HFF-Myc (cell line): ENCODE data around the gene KDR.

Experiments
- DNase-seq: peaks from one replicate; pipeline ENCODE4 v3.0.0-alpha.2; 2011; ENCODE audit warnings: low read depth; ENCODE audit errors: extremely low read depth
- H3K4me3 ChIP-seq: replicated peaks from 2 replicates; pipeline ENCODE4 v1.5.1; 2011; ENCODE audit warnings: low read depth, mild to moderate bottlenecking, control low read depth, low read length
- TF ChIP-seq, protein P1 (sequence below): IDR thresholded peaks from 2 replicates; pipeline ENCODE4 v1.5.1; 2012; ENCODE audit warnings: mild to moderate bottlenecking, low read depth, low read length, control low read depth; ENCODE audit errors: missing control alignments

Gene KDR

DNA sequence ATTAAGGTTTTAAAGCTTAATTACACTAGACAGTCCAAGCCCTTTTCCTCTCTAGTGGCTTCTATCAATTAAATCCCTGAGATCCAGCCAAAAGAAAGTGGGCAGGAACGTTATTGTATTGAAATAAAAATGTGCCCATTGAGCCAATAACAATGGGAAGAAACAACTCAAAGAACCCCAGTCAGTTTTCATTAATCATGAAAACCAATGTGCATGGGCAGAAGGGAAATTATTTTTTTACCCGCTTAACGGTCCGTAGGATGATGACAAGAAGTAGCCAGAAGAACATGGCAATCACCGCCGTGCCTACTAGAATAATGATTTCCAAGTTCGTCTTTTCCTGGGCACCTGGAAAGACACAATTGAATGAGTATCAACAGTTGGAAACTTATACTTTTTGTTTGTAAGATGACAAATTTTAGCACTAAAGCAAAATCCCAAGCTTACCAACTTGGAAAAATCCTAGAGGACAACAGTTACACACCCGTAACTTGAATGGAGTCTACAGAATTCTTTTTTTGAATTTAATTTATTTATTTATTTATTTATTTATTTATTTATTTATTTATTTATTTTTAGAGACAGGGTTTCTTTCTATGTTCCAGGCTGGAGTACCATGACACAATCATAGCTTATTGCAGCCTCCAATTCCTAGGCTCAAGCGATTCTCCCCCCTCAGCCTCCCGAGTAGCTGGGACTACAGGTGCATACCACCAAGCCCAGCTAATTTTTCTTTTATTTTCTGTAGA, 26.8 kb downstream of the KDR start:
- TF ChIP-seq, protein P1, sequence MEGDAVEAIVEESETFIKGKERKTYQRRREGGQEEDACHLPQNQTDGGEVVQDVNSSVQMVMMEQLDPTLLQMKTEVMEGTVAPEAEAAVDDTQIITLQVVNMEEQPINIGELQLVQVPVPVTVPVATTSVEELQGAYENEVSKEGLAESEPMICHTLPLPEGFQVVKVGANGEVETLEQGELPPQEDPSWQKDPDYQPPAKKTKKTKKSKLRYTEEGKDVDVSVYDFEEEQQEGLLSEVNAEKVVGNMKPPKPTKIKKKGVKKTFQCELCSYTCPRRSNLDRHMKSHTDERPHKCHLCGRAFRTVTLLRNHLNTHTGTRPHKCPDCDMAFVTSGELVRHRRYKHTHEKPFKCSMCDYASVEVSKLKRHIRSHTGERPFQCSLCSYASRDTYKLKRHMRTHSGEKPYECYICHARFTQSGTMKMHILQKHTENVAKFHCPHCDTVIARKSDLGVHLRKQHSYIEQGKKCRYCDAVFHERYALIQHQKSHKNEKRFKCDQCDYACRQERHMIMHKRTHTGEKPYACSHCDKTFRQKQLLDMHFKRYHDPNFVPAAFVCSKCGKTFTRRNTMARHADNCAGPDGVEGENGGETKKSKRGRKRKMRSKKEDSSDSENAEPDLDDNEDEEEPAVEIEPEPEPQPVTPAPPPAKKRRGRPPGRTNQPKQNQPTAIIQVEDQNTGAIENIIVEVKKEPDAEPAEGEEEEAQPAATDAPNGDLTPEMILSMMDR, result no peak
- no peak for DNase-seq

DNA sequence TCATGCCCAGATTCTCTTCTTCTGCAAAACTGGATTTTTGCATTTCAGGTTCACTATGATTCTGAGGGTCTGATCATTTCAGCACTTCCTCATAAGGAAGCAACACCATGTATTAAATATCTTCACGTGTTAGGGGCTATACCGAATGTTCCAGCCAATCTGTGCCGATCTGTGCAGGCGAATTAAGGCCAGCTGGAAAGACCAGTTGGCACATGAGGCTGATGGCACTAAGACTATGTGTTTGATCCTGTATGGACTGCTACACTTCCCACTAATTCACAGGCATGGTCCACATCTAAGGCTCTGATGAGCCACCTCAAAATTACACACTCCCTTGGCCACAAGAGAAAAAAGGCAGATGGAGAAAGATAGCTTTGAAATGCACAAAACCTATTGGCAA, 28.8 kb downstream of the KDR start:
- no peak for DNase-seq
- no peak overlapping the region for H3K4me3 ChIP-seq
- TF ChIP-seq, protein P1, result no peak

More for the DNA sequence above, 26.8 kb downstream of the KDR start:
- no peak overlapping the region for H3K4me3 ChIP-seq

DNA sequence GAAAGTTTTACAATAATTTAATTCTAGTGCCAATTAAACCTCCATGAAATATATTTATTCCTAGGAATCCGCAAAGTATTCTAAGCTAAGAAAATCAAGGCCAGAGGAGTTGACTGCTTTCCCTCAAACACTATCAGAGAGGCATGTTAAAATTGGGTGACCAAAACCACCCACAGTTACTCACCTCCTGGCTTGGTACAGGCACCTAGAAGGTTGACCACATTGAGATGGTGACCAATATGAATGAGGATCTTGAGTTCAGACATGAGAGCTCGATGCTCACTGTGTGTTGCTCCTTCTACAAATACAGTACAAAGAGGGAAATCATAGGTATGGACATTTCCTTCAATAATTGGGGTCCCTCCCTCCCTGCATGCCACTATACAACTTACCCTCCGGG, 29.4 kb downstream of the KDR start:
- TF ChIP-seq, protein P1, result no peak
- DNase-seq, result no peak
- no peak overlapping the region for H3K4me3 ChIP-seq

DNA sequence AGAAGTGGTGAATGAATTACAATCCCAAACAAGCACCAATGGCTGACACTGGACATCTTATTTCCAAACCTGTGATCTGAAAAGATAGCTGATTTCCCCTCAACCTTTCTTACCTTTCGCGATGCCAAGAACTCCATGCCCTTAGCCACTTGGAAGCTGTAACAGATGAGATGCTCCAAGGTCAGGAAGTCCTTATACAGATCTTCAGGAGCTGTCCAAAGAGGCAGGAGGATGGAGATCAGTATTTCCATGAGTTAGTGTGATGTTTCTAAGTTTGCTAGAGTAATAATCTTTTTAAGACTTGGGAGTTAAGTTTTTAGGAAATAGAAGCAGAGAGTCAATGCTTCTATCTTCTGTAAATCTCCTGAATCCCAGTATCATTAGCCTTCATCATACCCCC, 32.9 kb downstream of the KDR start:
- TF ChIP-seq, protein P1, result no peak
- H3K4me3 ChIP-seq, result no peak overlapping the region
- no peak for DNase-seq

DNA sequence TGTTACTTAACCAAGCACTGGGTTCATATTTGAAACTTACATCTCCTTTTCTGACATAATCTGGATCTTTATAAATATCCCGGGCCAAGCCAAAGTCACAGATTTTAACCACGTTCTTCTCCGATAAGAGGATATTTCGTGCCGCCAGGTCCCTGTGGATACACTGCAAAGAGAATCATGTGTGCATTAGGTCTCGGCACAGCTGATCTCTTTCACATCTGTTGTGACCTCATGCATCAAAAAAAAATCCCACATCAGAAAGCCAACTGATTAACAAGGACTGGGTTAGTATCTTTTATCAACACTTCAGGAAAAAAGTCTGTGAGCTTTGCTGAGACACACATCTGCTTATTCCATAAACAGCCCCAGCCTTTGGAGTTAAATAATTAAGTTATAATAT, 35.5 kb downstream of the KDR start:
- H3K4me3 ChIP-seq, result no peak overlapping the region
- TF ChIP-seq, protein P1, result no peak
- DNase-seq, result no peak

DNA sequence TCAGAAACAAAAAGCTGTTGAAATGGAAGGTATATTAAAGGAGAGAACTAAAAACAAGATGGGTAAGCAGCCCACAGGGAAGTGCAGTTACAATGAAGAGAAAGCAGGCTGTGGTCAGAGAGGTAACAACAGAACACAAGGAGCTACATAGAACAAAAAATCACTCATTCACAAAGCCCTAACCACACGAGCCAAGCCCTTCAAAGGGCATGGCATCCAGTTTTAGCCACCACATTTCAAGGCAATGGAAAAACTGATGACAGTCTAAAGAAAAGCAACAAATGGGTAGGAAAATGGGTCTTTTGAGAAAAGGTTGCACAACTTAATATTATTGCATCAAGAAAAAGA, 37.5 kb downstream of the KDR start:
- TF ChIP-seq, protein P1, result no peak
- no peak for DNase-seq
- no peak overlapping the region for H3K4me3 ChIP-seq
